KMS-11 (cell line): Measurements from ENCODE around the gene FRMD4A.

Source experiments
- H2AFZ ChIP-seq: fragments of 200-600 bp; sonication (generic); 2 replicates; pipeline ENCODE4 v1.6.1; 2016; ENCODE audit warnings: antibody characterized with exemption, mixed run types, low read depth
- H3K27ac ChIP-seq: fragments of 200-600 bp; sonication (generic); 2 replicates; pipeline ENCODE4 v1.6.1; 2016; ENCODE audit warnings: mild to moderate bottlenecking, mixed run types
- H3K27me3 ChIP-seq: fragments of 200-600 bp; sonication (generic); 2 replicates; pipeline ENCODE4 v1.6.1; 2017; ENCODE audit warnings: mild to moderate bottlenecking, low read depth, mixed run types, moderate library complexity; ENCODE audit not compliant: insufficient read depth
- H3K36me3 ChIP-seq: fragments of 200-600 bp; sonication (generic); 2 replicates; pipeline ENCODE4 v1.6.1; 2017; ENCODE audit warnings: mild to moderate bottlenecking, mixed run types; ENCODE audit not compliant: insufficient read depth
- H3K4me1 ChIP-seq: fragments of 200-600 bp; sonication (generic); 2 replicates; pipeline ENCODE4 v1.6.1; 2016; ENCODE audit warnings: mild to moderate bottlenecking, low read depth, mixed run types; ENCODE audit not compliant: poor library complexity, severe bottlenecking
- H3K4me2 ChIP-seq: fragments of 200-600 bp; sonication (generic); 2 replicates; pipeline ENCODE4 v1.7.0; 2016; ENCODE audit warnings: mild to moderate bottlenecking, mixed run types
- H3K4me3 ChIP-seq: fragments of 200-600 bp; sonication (generic); IDR thresholded peaks from 2 replicates; pipeline ENCODE4 v1.6.1; 2017; ENCODE audit warnings: low read depth, low read length, mixed read lengths; ENCODE audit not compliant: insufficient read depth
- H3K79me2 ChIP-seq: fragments of 200-600 bp; sonication (generic); 2 replicates; pipeline ENCODE4 v1.6.1; 2016; ENCODE audit warnings: low read depth, mixed run types; ENCODE audit not compliant: insufficient read depth
- H3K9ac ChIP-seq: fragments of 200-600 bp; sonication (generic); 2 replicates; pipeline ENCODE4 v1.6.1; 2016; ENCODE audit warnings: mild to moderate bottlenecking, mixed run types
- H4K20me1 ChIP-seq: fragments of 200-600 bp; sonication (generic); 2 replicates; pipeline ENCODE4 v1.6.1; 2016; ENCODE audit warnings: mild to moderate bottlenecking, mixed run types; ENCODE audit not compliant: insufficient read depth
- TF ChIP-seq, protein P1 (sequence below): fragments of 200-600 bp; sonication (generic); conservative IDR thresholded peaks from 2 replicates; pipeline ENCODE4 v1.6.1; 2017; ENCODE audit warnings: low read depth, mild to moderate bottlenecking, antibody characterized with exemption, low read length, moderate library complexity, mixed read lengths

The FRMD4A gene

DNA sequence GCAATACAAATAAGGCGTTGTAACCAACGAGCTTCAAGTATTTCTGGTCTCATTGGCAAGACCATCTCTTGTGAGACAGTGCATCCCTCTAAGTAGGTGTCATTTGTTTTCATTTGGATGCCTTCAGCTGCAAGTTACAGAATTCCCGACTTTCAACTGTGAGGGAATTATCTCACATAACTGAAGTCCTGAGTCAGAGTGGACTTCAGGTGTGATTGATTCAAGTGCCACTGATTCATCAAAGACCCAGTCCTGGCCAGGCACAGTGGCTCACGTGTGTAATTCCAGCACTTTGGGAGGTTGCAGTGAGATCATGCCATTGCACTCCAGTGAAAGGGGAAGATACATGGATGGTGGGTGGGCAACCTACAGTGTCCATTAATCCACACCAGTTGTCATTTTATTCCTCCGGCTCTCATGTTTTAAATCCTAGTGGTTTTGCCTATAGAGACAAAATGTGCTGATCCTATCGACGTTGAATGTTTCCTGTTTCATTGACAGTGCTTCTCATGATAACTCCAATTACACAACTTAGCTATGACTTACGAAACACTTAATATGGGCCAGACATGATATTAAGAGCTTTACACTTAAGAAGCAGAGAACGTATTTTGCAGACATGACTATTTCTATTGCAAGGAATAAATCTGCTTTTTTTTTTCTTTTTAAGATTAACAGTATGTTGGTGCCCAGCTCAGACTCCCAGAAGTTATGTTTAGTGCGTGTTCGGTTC, 268.0 kb downstream of the FRMD4A start:
- H3K4me1 ChIP-seq, result no peaks in the 10 kb centered on the region
- no peak overlapping the region for H3K27ac ChIP-seq
- H3K4me2 ChIP-seq, result no peak overlapping the region
- H2AFZ ChIP-seq, result no peak overlapping the region
- no peaks in the 10 kb centered on the region for H3K79me2 ChIP-seq
- no peaks in the 10 kb centered on the region for H3K27me3 ChIP-seq
- H3K9ac ChIP-seq, result no peak overlapping the region
- TF ChIP-seq, protein P1, sequence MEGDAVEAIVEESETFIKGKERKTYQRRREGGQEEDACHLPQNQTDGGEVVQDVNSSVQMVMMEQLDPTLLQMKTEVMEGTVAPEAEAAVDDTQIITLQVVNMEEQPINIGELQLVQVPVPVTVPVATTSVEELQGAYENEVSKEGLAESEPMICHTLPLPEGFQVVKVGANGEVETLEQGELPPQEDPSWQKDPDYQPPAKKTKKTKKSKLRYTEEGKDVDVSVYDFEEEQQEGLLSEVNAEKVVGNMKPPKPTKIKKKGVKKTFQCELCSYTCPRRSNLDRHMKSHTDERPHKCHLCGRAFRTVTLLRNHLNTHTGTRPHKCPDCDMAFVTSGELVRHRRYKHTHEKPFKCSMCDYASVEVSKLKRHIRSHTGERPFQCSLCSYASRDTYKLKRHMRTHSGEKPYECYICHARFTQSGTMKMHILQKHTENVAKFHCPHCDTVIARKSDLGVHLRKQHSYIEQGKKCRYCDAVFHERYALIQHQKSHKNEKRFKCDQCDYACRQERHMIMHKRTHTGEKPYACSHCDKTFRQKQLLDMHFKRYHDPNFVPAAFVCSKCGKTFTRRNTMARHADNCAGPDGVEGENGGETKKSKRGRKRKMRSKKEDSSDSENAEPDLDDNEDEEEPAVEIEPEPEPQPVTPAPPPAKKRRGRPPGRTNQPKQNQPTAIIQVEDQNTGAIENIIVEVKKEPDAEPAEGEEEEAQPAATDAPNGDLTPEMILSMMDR, result no peak
- H4K20me1 ChIP-seq, result no peaks in the 10 kb centered on the region
- no peak overlapping the region for H3K4me3 ChIP-seq
- H3K36me3 ChIP-seq, result no peaks in the 10 kb centered on the region

DNA sequence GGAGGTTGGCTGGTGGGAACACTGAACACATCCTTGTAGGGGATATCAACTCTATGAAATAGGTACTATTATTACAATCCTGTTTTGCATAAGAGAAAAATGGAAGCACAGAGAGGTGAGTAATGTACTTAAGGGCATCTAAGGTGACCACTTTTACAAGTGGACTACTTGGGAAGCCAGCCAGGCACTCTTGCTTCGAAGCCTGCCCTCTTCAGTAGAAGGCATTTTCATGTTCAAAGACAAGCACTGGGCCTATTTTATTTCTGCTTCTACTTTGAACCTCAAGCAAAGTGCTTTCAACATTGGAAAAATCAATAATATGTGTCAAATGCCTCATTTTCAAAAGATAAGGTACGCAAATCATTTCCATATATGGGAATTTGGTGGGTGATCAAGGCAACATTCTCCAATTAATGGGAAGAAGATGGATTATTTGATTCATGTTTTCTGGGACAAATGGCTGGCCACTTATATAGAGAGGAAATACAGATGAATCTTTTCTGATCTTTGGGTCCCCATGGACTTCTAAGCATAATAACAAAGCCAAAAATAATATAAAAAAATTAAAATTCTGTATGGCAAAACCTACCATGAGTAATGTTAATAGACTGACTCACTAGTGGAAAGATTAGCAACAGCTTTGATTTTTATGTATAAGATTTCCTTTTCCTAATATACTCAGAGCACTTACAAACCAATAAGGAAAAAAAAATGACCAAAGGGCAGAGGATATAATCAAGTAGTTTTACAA, 270.2 kb downstream of the FRMD4A start:
- no peaks in the 10 kb centered on the region for H3K4me1 ChIP-seq
- H3K27ac ChIP-seq, result no peak overlapping the region
- H3K36me3 ChIP-seq, result no peaks in the 10 kb centered on the region
- H3K9ac ChIP-seq, result no peak overlapping the region
- no peaks in the 10 kb centered on the region for H3K27me3 ChIP-seq
- H3K4me3 ChIP-seq, result no peak overlapping the region
- no peaks in the 10 kb centered on the region for H4K20me1 ChIP-seq
- TF ChIP-seq, protein P1, result no peak
- no peak overlapping the region for H3K4me2 ChIP-seq
- H2AFZ ChIP-seq, result no peak overlapping the region
- H3K79me2 ChIP-seq, result no peaks in the 10 kb centered on the region

DNA sequence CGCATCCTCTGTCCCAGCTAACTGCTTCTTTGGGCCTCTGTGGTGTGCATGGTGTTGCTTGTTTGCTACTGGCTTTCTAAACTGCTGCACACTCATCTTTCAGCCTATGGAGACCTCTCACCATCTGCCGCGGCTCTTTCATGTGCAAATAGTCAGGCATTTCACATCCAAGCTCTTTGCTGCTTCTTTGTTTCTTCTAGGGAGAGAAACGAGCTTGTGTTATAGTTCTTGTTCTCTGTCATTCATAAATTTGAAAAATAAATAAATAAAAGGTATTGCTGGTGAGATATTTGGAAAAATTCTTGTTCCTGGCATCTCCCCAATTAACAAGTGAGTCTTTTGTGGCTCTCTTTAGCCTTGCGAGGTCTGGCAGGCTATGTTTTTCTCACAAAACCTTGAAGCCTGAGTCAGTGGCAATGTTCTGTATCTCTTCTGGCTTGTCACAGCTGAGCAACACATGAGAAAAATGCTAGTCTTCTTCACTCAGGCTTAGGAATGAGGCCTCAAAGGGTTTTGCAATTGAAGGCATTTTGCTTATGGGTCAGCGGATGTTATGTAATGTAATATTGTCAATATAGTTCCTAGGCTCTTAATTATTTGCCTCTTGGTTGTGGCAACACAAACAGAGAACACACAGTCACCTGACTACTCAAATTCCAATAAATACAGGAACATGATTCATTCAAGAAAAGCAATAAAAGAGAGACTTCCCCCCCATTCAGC, 274.0 kb downstream of the FRMD4A start:
- Histone ChIP-seq H3K27ac (no peak overlapping the region), H3K4me1 (no peaks in the 10 kb centered on the region), H3K36me3 (no peaks in the 10 kb centered on the region), H4K20me1 (no peaks in the 10 kb centered on the region), H2AFZ (no peak overlapping the region), H3K9ac (no peak overlapping the region), H3K4me3 (no peak overlapping the region), H3K4me2 (no peak overlapping the region), H3K79me2 (no peaks in the 10 kb centered on the region), H3K27me3 (no peaks in the 10 kb centered on the region)
- TF ChIP-seq, protein P1, result no peak

DNA sequence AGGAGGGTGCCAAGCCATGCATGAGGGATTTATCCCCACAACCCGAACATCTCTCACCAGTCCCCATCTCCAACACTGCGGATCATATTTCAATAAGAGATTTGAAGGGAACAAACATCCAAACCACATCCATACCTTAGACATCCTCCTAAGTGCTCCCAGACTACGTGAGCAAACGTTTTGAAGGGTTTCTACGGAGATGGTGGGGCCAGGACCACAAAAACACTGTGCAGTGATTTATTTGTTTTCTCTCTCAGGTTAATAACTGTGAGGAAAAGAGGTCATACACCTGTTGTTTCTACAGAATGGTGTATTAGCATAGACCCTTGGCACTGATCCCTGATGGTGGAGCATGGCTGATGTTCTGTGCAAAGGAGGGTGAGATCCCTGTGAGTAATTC, 277.8 kb downstream of the FRMD4A start:
- H2AFZ ChIP-seq, result no peak overlapping the region
- H3K36me3 ChIP-seq, result no peaks in the 10 kb centered on the region
- no peak overlapping the region for H3K9ac ChIP-seq
- TF ChIP-seq, protein P1, result no peak
- H4K20me1 ChIP-seq, result no peaks in the 10 kb centered on the region
- H3K27me3 ChIP-seq, result no peaks in the 10 kb centered on the region
- H3K79me2 ChIP-seq, result no peaks in the 10 kb centered on the region
- no peak overlapping the region for H3K4me2 ChIP-seq
- H3K4me1 ChIP-seq, result no peaks in the 10 kb centered on the region
- no peak overlapping the region for H3K27ac ChIP-seq
- no peak overlapping the region for H3K4me3 ChIP-seq
